ENCODE results near the gene USP6.
"Not testable (repeated sequence)": the region's sequence is repeated elsewhere in the genome, so short reads cannot be mapped to it uniquely, and the experiment has no call there.

Gene USP6

GRCh38 chr17:5115673-5116651 lies at the start of gene USP6:
Gene USP6, plus strand, starts transcription at chr17:5116032. Its CDS starts 14,336 bp downstream, at chr17:5130368.
- no peak for DNase-seq (ENCODE audit: low read depth)

DNA sequence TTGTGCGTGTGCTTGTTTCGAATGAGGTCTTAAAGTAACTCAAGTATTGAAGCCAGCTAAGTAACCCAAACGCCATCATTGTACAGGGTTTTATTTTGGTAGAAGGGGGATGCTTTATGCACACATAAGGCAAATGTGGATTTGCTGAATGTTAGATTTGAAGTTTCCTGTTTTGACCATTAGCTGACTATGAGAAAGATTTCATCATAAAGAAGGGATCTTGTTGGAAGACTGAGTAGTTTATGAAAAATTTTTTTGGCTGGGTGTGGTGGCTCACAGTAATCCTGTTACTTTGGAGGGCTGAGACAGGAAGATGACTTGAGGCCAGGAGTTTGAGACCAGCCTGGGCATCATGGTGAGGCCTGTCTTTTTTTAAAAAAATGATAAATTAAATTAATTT lies 47.6 kb upstream of the USP6 start:
- no peak for DNase-seq (ENCODE audit: low read depth)

GRCh38 chr17:5069724-5070123 lies 46.1 kb upstream of the USP6 start:
- no peak for DNase-seq (ENCODE audit: low read depth)

DNA sequence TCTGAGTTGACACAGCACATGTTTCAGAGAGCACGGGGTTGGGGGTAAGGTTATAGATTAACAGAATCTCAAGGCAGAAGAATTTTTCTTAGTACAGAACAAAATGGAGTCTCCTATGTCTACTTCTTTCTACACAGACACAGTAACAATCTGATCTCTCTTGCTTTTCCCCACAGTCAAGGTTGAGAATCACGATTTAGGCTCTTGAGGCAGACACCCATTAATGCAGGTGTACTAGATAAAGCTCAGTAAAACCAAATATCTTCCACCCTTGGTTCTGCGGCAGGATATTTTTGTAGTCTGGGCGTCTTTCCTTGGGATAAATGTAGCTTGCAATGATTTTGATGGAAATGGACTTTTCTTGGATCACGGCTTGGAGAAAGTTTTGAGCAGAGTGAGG lies 40.4 kb upstream of the USP6 start:
- DNase-seq (ENCODE audit: low read depth): not testable (repeated sequence)

- not testable (repeated sequence) for DNase-seq (ENCODE audit: low read depth)
These were observed 38.6 kb upstream of the USP6 start for GRCh38 chr17:5077275-5077674.

DNA sequence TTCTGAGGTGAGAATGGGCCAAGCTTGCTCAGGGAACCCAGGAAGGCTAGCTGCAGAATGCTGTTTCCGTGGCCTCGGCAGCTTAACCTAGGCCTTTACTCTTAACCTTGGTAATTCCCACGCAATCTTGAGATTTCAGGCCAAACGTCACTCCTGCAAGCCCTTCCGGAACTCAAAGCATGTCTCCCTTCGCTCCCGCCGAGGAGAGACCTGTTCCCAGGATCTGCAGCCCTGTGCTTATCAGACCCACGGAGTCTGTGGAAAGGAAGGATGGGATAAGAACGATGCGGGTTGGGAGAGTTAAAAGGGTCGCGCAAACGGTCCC lies 38.1 kb upstream of the USP6 start:
- DNase-seq (ENCODE audit: low read depth): no peak

DNA sequence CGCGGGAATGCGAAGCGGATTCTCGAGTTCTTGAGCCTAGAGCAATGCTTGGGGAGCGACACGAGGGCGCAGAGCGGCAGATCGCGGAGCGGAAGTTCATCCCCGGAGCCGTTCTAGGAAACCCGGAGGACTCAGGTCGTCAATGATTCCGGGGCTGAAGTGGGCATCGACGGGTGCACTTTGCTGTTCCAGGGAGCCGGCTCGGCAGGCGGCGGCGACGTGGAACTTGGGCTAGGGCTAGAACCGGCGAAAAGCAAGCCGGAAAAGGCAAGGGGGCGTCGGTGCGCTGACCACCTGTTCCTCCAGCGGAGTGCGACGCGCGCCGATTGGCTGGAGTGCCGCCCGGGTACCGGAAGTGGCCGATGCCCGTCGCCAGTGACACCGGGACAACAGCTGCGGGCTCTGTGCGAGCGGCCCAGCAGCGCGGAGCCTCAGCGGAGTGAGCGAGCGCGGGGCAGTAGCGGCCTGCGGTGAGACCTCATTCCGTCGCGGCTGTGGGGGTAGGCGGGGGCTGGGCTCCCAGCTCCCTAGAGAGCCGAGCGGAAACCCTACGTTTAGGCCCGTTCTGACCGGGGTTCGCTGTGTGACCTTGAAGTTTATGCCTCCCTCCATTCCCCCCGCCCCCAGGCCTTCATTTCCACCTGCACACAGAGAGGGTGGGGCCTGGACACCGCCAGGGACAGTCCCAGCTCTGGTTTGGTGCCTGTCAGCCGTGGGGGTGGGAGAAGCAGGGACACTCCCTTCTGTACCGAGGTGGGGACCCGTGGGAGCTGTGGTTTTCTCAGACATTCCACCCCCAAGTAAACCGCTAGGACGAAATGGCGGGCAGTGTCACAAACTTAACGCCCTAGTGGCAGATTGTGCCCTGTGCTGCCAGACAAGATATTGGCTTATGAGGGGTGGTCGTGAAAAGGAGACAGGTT lies 37.5 kb upstream of the USP6 start, which contains the start of gene ZFP3:
TSS of gene ZFP3 (plus strand) at position 362 of the 923 bp plus-strand sequence. CDS start 13,038 bp downstream, outside the sequence.
- peak; percentile 36 for DNase-seq (ENCODE audit: low read depth)

DNA sequence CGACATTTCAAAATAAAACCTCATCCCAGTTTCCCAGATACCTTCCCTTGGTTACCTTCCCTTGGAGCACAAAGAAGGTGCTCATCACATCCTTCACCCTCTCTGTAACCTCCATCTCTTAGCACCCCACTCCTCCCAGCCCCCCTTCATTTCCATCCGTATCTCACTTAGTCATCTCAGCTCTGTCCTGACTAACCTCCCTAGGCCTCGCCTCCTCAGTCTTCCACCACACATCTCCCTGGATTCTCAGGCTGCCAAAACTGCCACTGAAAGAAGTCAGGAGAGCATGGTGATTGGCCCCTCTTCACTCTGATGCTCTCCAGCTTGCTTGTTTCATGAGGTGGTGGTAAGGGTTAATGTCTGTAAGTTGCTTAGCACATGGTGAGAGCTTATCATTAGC lies 35.2 kb upstream of the USP6 start:
- no peak for DNase-seq (ENCODE audit: low read depth)

DNA sequence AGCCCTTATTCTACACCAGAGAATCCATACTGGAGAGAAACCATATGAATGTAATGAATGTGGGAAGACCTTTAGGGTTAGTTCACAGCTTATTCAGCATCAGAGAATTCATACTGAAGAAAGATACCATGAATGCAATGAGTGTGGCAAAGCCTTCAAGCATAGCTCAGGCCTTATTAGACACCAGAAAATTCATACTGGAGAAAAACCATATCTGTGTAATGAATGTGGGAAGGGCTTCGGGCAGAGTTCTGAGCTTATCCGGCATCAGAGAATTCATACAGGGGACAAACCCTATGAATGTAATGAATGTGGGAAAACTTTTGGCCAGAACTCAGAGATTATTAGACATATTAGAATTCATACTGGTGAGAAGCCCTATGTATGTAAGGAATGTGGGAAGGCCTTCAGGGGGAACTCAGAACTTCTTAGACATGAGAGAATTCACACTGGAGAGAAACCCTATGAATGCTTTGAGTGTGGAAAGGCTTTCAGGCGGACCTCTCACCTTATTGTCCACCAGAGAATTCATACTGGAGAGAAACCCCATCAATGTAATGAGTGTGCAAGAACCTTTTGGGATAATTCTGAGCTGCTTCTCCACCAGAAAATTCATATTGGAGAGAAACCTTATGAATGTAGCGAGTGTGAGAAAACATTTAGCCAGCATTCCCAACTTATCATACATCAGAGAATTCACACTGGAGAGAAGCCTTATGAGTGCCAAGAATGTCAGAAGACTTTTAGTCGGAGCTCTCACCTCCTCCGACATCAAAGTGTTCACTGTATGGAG lies 23.4 kb upstream of the USP6 start:
- DNase-seq (ENCODE audit: low read depth): no peak

GRCh38 chr17:5096731-5097100 lies 19.1 kb upstream of the USP6 start:
- no peak for DNase-seq (ENCODE audit: low read depth)

- DNase-seq (ENCODE audit: low read depth): no peak
These were observed 18.6 kb upstream of the USP6 start for GRCh38 chr17:5097101-5097834.

- no peak for DNase-seq (ENCODE audit: low read depth)
These were observed 16.6 kb upstream of the USP6 start for GRCh38 chr17:5099271-5099670.

- DNase-seq (ENCODE audit: low read depth): no peak
These were observed 15.0 kb upstream of the USP6 start for GRCh38 chr17:5100832-5101231.

- no peak for DNase-seq (ENCODE audit: low read depth)
These were observed 5.0 kb upstream of the USP6 start for GRCh38 chr17:5110816-5111215.

DNA sequence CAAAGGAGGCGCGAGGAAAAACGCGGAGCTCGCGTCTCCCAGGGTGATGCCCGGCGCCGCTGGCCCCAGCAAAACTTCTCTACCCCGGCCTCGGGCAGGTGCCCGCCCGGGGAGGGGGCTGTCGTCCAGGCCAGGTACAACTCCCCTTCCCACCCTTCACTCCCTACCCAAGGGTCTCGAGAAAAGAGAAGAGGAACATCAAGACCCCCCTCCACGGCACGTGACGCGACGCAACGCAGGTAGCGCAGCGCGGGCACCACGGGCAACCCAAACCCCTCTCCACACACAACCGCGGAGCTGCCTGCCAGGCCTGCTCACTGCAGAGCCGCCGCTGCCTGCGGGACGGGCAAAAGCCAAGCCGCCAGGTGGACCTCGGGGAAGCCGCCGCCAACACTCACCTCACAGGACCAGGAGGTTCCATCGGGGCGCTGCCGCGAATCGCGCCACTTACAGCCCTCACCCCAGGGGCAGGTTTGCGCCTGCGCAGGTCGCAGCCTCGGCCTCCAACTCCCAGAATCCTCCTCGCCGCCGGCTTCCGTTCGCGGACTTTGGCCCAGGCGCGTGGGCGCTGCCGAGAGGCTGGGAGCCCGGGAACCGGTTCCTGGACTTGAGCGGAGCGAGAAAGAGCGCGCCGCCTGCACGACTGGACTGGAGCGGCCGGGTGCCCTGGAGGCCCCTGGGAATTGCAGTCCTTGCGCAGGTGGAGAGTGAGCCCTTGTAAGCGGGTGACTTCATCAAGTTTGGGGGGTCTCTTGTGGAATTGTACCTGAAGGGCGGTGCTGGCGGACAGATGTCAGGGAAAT lies 4.2 kb upstream of the USP6 start, which contains the start of gene ZNF232:
TSS of gene ZNF232 (minus strand) at position 477 of the 803 bp plus-strand sequence. CDS start at position 421, 56 bp downstream.
- DNase-seq (ENCODE audit: low read depth): peak; percentile 63

GRCh38 chr17:5118219-5118618 lies 2.4 kb downstream of the USP6 start:
- DNase-seq (ENCODE audit: low read depth): no peak

DNA sequence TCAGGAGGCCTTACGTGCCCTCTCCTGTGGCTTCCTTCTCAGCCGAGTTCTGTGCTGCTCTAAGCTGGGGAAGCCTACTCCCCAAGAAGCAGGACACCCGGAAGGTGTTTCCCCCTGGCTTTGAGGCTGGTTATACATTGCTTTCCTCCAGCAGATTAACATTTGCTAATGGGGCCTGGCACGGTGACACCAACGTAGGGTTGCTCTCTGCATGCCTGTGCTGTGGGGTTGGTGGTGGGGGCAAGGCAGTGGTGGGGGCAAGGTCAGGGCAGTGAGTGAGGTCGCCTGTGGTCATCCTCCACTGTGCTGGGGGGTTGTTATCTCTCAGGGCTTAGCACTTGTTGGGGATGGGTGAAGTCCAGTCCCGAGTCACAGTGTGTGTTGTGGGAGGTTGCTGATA lies 4.2 kb downstream of the USP6 start:
- no peak for DNase-seq (ENCODE audit: low read depth)

DNA sequence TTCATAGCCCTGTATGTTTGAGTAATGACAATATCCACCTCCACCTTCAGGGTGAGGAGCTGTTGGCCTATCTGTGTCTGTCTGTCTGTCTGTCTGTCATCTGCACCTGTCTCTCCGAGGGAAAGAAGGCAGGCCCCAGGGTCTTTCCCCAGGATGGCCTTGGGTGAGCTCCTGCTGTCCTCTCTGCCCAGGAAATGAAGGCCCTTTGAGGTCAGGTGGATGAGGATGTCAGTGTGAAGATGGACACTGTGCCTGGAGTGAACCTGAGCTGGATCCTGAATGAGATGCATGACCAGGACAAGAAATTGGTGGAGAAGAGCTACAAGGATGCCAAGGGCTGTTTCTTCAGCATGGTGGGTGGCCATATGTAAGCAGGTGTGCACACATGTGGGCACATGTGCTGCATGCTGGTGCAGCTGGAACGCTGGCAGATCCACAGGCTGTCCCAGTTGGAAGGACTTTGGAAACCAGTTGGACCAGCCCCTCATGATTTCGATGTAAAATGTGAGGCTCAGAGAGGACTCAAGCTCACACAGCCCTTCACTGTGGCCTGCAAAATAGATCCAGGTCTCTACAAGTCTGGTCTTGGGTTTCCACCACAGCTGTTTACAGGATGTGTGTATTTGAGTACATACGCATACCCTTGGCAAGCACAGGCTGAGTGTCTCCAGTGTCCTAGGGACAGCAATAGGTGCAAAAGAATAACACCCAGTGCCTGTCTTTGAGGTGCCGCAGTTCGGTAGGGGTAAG lies 4.8 kb downstream of the USP6 start:
- not testable (repeated sequence) for DNase-seq (ENCODE audit: low read depth)

- no peak for DNase-seq (ENCODE audit: low read depth)
These were observed 5.5 kb downstream of the USP6 start for GRCh38 chr17:5121186-5121841.
